Activated CD4-positive, alpha-beta T cell treated with anti-CD3 and anti-CD28 coated beads, Interleukin-2, amount 50 U/mL, for 1 hour (primary cell): Measurements from ENCODE around the gene ZDHHC5.
"Not testable (repeated sequence)": the region's sequence is repeated elsewhere in the genome, so short reads cannot be mapped to it uniquely, and the experiment has no call there.

Experiments used
- DNase-seq: peaks from one replicate; pipeline ENCODE4 v3.0.0-alpha.2; 2020

Gene ZDHHC5

GRCh38 chr11:57644748-57645688 is 22.9 kb upstream of the ZDHHC5 start:
- DNase-seq = peak; percentile 85

GRCh38 chr11:57645689-57646085 is 22.2 kb upstream of the ZDHHC5 start:
- DNase-seq = no peak

GRCh38 chr11:57646194-57646798 is 21.6 kb upstream of the ZDHHC5 start:
- no peak for DNase-seq

DNA sequence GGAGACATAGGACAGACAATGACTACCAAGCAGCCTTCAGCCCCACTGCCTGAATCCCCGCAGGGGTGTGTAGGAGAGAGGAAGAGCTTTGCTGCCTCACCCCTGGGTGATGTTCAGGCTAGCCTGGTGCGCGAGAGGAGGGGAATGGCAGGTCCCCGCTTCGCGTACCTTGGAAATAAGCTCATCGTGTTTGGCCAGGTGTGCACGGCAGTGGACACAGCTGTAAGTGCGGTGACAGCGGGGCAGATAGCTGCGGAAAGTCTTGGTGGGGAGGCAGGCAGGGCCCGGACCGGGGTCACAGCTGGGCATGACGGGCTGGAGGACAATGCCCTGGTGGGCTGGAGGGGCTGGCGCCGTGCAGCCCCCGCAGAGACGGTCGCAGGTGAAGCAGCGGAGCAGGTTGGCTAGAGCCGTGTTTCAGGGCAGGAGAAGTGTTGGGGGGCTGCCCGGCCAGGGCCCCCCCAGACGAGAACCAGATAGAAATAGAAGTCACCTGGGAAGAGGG is 21.1 kb upstream of the ZDHHC5 start:
- no peak for DNase-seq

GRCh38 chr11:57647372-57647771 is 20.5 kb upstream of the ZDHHC5 start:
- no peak for DNase-seq

GRCh38 chr11:57647960-57648800 is 19.7 kb upstream of the ZDHHC5 start:
- no peak for DNase-seq

DNA sequence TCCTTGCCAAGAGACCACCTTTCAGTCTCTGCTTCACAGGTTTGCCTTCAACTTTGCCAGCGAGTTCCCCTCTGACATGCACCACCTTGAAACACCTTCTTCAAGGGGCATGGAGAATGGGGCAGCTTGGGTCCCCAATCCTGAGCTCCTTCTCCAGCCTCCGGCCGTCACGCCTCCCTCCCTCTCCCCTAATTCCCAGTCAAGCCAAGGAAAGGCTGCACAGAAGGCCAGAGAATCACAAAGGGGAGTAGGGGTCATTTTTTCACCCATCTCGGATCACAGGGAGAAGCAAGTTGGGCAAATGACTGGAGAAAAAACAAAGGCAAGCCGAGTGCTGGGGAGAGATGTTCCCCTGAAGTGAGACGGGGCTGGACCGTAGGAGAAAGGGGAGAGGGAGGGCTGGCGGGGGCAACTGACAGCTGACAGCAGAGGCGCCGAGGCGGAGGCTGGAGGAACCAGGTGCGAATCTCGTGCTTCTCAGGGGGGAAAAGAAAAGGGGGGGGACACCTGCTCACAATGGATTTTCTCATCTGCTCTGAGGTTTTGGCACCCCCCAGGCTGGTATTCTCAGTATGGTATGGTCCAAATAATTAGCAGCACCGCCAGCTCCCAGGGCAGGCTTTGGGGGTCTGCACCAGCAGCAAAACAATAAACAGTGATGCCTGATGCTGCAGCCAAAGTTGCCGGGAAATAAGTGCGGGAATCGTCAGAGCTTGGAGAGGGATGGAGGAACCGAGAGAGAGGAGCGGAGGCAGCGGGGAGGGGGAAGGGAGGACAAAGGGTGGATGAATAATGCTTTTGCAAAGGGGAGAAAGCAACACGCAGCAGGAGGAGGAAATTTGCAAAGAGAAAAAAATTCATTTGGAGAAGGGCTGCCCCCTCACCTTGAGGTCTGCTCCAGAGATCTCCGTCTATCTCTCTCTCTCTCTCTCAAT is 18.8 kb upstream of the ZDHHC5 start:
- DNase-seq = no peak

DNA sequence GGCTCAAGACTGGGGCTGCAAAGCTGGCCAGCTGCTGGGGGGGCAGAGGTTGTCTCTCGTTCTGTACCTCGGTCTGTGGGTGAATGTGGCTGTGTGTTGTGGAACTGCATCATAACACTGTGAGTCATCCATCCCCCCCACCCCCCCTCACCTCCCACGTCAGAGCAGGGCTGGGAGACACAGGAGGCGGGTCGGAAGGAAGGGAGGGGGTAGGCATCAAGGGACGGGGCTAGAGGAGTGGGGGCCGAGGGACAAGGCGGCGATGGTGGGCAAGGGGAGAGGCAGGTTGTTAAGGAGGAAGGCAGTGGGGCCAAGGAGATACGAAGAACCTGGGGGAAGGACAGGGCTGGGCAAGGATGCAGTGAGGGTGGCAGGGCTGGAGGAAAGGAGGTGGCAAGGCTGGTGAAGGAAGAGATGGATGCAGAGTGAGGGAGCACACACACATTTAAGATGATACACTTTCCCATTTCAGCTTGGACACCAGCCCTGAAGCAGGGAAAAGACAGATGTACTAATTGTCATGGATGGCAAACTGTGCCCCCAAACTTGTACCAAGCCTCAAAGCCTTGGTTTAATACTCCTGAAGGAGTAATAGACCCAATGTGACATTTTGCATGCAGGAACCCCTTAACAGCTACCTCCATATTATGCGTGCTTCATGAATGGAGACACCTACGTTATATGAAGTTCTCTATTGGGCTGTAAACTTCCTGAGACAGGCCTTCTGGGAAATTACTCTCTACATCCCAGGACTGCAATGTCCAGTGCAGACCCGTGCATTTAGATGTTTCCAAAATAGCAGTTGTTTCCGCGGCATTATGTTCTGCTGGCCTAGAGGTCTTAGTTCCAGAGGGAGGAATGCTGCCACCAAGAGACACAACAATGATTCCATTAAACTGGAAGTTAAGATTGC is 17.8 kb upstream of the ZDHHC5 start, which contains the start of gene YPEL4:
YPEL4 (minus strand) TSS at position 87 of the 913 bp plus-strand sequence. CDS start 2,805 bp downstream, outside the sequence.
- peak; percentile 69 for DNase-seq

DNA sequence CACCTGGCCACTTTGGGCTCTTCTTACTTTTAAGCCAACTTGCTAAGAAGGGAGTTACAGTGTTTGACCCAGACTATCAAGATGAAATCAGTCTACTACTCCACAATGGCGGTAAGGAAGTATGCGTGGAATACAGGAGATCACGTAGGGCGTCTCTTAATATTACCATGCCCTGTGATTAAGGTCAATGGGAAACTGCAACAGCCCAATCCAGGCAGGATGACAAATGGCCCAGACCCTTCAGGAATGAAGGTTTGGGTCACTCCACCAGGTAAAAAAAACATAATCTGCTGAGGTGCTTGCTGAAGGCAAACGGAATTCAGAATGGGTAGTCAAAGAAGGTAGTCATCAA is 17.2 kb upstream of the ZDHHC5 start:
- no peak for DNase-seq

GRCh38 chr11:57651408-57651807 is 16.5 kb upstream of the ZDHHC5 start:
- no peak for DNase-seq

DNA sequence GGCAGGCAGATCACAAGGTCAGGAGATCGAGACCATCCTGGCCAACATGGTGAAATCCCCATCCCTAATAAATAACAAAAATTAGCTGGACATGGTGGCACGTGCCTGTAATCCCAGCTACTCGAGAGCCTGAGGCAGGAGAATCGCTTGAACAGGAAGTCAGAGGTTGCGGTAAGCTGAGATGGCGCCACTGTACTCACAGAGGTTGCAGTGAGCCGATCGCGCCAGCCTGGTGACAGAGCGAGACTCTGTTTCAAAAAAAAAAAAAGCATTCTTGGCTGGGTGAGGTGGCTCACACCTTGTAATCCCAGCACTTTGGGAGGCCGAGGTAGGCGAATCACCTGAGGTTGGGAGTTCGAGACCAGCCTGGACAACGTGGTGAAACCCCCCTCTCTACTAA is 15.7 kb upstream of the ZDHHC5 start:
- DNase-seq = not testable (repeated sequence)

DNA sequence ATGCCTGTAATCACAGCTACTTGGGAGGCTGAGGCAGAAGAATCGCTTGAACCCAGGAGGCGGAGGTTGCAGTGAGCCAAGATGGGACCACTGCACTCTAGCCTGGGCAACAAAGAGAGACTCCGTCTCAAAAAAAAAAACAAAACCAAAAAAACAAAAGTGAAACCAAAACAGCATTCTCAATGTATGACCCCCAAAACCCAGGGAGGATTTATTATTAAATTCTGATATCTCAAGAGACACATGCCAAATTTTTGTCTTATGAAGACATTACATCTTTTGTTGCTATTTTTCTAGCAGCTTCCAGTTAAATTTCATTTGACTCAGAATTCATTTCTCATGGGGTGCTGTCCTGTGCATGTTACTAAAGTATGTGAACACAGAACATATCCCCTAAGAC is 15.3 kb upstream of the ZDHHC5 start:
- no peak for DNase-seq

- no peak for DNase-seq
Observed at GRCh38 chr11:57653163-57653562, 14.8 kb upstream of the ZDHHC5 start.

GRCh38 chr11:57656885-57657193 is 11.1 kb upstream of the ZDHHC5 start:
- no peak for DNase-seq

DNA sequence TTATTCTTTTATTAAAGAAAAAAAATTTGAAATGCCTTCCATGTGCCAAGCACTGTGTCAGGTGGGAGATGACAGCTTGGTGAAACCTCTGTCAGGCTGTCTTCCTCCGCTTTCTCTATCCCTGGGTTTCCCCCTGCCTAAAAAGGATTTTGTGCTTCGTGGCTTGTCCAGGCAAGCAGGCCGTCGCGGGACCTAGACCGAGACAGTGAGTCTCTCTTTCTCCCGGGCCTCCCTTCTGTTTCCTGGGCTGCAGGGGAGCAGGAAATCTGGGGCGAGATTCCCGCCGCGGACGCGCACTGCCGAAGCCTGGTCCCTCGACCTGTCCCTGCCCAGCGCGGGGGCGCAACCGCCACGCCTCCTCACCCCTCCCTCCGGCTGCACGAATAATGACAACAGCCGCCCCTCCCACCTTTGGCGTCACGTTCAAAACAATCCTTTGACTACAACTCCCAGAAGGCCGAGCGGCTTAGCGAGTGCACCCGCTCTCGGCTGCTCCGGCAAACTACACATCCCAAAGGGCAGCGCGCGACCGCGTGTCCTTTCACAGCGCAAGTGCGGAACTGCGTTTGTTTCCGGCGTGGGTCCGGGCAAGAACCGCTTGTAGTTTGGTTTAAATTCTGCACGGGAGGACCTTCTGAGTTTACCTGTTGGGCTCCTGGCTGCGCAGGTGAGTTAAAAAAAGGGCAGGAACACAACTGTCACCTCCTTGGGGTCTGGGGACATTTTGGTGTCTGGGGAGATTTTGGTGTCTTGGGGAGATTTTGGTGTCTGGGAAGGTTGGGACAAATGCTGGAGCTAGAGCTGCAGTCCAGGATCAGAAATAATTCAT is 10.5 kb upstream of the ZDHHC5 start, which contains the start of gene CLP1:
CLP1 (plus strand) TSS at position 569 of the 829 bp plus-strand sequence. CDS start 1,715 bp downstream, outside the sequence.
- DNase-seq = peak; percentile 99

DNA sequence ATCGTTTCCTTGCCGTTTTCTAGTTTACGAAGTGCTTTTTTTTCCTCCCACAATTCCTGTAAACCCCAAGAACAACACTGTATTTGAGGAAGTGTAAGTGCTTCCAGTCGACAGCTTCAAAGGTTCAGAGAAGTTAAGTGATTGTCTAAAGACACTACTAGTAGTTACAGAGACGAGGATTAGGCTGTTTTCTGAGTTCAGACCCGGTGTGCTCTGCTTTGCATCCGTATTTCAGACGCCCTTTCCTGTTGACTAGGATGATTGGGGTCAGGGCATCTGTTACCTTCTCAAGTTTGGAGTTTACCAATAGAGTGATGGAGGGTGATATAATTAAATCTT is 9.9 kb upstream of the ZDHHC5 start:
- no peak for DNase-seq

- no peak for DNase-seq
Observed at GRCh38 chr11:57659669-57660068, 8.2 kb upstream of the ZDHHC5 start.

DNA sequence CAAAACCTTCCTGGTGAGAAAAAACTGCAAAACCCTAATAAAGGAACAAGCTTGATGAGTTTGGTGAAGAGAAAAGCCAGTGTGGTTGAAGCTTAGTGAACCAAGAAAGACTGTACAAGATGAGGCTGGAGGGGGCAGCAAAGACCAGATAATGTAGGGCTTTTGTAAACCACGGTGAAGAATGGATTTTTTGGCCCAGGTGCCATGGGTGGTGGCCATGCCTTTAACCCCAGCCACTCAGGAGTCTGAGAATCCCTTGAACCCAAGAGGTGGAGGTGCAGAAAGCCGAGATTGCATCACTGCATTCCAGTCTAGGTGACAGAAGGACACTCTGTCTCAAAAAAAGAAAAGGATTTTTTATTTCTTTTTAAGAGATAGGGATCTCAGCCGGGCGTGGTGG is 5.0 kb upstream of the ZDHHC5 start:
- no peak for DNase-seq

DNA sequence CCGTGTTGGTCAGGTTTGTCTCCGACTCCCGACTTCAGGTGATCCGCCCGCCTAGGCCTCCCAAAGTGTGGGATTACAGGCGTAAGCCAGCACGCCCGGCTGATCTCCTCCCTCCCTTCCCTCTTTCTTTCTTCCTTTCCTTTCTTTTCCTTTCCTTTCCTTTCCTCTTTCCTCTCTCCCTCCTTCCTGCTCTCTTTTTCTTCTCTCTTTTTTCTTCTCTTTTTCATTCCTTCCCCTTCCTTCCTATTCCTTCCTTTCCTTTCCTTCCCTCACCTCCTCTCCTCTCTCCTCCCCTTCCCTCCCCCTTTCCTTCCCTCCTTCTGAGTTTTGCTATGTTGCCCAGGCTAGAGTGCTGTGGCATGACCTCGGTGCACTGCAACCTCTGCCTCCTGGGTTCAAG is 3.9 kb upstream of the ZDHHC5 start:
- no peak for DNase-seq

GRCh38 chr11:57667117-57667735 is 688 bp upstream of the ZDHHC5 start:
- peak; percentile 88 for DNase-seq
